GM21423 (cell line): Measurements from ENCODE around the gene PPP1R13L.

Experiments
- ATAC-seq: cut with Tn5 transposase; IDR thresholded peaks from one replicate; pipeline ENCODE4 v1.9.1; 2021; ENCODE audit warnings: mild to moderate bottlenecking, moderate library complexity; ENCODE audit not compliant: unreplicated experiment

Gene PPP1R13L

DNA sequence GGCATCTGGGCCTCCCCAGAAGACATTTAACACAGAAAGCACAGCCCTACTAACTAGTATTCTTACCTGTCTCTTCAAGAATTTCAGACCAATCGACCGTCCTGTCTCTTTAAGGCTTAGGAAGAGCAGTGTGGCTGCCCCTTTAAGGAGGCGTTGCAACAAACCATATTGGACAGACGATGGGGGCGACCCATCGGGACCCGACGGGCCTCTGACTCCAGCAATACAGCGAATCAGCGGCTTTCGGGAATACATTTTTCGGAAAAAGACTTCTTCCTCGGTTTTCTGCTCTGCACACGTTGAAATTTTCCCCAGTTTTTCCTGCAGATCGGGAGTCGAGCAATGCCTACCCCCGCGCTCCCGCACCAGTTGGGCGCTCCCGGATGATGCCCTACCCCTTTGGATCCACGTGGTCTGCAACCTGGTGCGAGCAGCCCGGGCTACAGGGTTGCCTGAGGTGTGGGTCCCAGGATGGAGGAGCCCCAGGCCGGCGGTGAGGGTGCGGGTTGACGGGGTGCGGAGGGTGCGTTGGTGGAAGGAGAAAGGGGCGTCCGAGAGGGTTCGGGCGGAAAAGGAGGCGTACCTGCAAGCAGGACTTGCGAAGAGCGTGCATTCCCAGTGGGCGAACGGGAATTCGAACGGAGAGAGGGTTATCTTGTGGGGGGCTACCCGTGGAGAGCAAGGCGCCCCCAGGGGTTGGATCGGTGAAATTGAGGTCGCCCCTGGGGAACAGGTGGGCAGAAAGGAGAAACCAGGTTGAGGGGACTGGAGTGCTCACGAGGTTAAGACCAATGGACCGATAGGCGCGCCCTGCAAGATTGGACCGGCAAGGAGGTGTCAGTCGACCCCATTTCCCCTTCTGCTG, 1.6 kb upstream of the PPP1R13L start, which contains the start of gene POLR1G:
Gene POLR1G, plus strand, starts transcription at position 419 of the 865 bp plus-strand sequence. Its CDS starts 53 bp downstream, at position 472.
- peak; percentile 63 for ATAC-seq

DNA sequence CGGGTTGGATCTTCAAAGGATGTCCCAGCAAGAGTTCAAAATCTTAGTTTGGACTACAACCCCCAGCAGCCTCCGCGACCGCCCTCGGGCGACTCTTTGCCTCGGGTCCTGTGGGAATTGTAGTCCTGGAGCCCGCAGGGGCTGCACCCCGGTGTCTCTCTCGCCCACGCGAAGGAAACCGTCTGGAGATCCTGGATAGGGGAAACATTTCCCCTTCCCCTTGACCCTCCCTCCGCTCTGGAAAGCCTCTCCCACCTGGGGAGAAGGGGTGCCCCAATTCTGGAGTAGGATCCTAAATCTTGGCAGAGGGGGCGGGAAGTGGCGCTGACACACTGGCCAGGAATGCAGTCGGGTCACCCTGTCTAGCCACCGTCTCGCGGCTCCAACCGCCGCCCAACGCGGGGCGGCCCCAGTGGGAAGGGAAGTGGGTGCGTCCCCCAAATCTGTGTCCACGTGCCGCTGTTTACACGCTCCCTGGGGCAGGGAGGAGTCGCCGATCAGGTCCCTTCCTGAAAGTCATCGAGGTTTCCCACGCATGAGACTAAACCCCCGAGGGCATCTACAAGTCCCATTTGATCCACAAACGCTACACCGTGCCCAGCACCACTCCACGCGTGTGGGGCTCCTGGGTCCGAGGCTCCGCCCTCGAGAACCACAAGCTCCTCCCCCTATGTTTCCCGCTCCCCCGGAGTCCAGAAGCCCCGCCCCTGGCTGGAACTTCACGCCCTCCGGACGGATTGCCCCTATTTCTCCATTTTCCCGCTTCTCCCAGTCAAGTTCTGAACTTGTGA, 761 bp upstream of the PPP1R13L start:
- ATAC-seq, result peak; percentile 41

DNA sequence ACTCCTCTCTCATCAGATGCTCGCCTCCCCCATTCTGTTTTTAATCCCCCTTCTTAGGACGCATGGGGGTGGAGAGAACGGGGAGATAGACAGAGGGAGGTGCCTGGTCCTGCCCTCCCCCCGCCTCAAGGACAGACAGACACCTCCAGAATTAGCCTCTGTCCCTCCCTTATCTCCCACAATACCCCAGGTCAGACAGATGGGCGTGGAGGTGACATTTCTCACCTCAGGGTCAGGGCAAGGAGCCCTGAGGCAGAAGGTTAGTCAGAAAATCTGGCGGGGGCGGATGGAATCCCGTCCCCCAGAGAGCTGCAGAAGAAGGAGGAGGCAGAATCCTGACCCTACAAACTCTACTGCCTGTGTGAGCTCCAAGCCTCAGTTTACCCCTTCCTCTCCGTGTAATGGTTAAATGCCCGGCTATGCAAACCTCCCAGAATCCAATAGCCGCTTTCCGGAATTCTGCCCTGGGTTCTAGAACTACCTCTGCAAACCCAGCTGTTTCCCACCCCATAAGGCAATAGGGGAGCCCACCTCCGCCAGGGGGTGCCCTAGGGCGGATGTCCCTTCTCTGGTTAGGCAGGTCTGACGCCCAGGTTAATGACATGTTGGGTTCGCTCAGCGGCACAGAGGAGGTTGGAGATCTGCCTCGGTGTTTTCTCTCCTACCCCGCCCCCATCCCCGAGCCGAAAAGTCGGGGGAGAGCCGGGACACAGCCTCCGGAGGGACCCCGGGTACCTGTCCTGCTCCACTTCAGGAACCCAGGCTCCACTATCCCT, 900 bp downstream of the PPP1R13L start:
- ATAC-seq, result no peak

DNA sequence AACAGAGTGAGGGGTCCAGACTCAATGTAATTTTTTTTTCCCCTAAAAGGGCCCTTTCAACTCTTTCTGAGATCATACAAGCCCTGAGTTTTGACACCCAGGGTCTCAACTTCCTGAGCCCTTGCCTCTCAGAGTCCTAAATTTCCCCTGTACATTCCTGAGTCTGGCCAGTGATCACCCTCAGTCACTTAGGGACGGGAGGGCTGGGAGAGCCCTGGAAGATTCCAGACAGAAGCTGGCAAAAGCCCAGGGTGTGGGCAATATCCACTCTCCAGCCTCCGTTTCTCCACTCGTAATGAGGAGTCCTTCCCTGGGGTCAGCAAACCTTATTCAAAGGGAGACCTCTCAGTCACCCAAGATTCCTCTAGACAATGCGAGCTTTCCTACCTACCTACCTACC, 1.6 kb downstream of the PPP1R13L start:
- ATAC-seq, result no peak

DNA sequence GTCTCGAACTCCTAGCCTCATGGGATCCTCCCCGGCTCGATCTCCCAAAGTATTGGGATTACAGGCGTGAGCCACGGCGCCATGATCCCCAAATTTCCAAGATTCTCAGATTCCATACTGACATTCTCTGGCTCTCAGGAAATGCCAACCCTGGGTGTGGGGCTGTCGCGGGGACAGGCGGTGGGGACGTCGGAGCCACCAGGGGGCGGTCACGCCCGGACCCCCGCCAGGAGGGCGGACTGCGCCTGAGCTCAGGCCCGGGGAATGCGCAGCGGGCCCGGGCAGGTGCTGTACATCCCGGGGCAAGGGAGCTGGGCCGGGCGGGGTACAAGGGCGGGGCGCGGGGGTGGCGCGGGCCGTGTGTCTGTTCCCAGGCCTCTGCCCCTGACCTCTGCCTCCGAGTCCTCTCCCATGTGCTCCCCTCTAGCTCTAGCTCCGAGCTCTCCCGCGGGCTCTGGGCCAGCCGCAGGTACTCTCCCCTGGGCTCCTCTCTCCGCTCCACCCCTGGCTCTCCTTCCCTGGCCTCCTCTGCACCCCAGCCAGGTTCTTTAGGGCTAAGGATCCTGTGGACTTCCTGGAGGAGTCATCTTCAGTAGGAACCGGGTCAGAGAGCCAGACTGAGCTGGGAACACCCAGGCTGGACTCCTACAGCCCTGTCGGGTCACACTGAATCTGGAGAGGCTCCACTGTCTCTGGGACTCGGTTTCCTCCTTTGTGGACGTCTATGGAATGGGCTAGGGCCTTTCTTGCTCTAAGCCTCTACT, 2.4 kb downstream of the PPP1R13L start:
- no peak for ATAC-seq

DNA sequence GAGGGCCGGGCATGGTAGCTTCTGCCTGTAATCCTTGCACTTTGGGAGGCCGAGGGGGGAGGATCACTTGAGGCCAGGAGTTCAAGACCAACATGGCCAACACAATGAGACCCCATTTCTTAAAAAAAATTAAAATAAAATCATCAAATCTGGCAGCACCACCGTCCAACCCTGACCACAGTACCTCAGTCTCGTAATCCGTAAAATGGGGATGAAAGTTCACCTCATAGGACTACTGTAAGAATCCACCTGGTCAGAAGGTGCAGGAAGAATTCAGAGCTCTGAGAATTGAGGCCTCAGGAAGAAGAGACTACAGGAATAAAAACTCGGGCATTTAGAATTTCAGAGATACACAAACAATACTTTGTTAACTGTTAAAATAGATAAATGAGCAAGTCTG, 3.1 kb downstream of the PPP1R13L start:
- no peak for ATAC-seq

DNA sequence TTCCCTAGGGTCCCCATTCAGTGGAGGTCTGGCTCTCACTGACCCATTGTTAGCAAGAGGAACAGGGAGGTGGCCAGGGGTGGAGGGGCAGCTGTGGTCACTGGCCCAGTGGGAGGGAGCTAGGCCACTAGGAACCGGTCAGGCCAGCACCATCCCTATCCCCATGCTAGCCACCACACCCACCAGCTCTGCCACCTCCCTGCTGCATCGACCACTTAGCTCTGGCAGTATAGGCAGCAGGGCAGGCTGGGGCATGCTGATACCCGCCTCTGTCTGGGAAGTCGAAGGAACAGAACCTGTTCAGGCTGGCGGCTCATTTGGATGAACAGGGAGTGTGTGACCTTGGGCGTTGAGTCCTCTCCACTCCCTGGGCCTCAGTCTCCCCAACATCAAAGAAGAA, 4.7 kb downstream of the PPP1R13L start:
- no peak for ATAC-seq

DNA sequence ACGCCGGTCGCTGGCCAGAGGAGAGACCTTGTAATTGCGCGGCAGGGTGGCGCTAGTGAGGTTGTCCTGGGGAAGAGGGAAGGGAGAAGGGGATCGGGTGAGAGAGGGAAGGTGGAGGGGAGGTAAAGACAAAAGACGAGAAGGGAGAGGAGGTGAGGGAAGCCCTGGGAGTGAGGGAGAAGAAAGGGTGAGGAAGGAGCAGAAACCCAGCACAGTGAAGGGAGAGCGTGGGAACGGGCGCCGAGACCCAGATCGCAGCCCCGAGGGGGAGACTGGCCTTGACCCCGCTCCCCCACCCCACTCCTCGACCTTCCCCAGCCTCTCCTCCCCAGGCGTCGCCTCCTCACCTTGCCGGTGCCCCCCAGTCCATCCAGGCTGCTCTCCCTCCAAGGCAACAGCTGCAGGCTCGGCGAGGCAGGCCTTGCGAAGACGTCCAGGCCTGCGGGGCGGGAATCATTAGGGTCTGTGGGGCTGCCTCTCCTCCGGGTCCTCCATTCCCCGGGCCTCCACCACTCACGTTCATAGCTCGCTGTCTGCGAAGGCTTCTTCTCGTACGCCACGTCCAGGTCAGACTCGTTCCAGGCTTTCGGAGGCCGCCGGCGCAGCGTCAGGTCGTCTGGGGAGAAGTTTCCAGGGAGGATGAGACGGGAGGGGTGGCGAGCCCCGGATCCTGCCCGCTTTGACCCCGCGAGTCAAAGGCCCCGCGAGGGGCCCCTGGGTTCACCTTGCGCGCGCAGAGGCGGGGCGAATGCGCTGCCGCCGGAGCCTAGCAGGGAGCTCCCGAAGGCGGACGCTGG, 8.8 kb downstream of the PPP1R13L start:
- no peak for ATAC-seq

DNA sequence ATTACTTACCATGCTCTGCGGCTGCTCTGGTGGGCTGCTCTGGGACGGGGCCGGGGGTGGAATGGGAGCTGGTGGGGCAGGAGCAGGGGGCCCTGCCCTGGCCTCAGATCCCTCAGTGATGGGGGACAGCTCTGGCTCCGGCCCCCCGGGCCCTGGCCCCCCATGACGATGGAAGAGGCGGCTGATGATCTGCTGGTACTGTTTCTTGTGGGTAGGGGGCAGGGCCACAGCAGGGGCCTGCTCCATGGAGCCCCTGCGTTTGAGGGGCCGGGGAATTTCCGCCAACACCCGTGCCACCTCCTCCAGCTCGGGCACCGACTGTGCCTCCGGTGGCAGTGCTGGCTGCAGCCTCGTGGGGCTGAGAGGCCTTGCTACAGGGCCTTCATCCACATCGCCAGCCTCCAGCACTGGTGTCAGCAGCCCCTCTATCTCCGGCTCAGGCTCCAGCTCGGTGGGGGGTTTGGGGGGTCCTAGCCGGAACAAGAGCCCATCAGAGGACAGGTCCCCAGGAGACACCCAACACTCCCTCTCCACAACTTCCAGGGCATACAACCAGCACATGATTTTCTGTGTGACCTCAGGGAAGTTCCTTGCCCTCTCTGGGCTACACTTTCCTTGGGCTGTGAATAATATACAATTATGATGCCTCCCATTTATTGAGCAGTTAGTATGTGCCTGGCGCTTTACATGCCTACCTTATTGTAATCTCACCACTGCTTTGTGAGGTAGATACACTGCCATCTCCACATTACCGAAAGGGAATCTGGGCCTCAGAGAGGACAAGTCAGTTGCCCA, 12.8 kb downstream of the PPP1R13L start:
- ATAC-seq, result no peak

DNA sequence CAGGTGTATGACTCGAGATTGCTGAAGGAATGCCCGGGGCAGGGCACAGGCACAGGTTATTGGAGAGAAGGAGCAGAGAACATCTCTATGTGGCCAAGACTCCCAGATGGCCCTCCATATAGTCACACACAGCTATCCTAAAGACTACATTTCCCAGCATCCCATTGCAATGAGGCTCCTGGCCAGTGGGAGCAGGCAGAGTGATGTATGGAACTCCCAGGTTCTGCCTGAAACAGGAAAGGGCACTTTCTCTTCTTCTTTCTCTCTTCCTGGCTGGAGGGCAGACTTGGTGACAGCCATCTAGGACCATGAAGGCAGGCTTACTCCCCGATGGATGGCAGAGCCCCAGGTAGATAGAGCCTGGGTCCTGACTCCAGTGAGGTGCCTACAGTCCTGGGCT, 13.5 kb downstream of the PPP1R13L start:
- no peak for ATAC-seq

DNA sequence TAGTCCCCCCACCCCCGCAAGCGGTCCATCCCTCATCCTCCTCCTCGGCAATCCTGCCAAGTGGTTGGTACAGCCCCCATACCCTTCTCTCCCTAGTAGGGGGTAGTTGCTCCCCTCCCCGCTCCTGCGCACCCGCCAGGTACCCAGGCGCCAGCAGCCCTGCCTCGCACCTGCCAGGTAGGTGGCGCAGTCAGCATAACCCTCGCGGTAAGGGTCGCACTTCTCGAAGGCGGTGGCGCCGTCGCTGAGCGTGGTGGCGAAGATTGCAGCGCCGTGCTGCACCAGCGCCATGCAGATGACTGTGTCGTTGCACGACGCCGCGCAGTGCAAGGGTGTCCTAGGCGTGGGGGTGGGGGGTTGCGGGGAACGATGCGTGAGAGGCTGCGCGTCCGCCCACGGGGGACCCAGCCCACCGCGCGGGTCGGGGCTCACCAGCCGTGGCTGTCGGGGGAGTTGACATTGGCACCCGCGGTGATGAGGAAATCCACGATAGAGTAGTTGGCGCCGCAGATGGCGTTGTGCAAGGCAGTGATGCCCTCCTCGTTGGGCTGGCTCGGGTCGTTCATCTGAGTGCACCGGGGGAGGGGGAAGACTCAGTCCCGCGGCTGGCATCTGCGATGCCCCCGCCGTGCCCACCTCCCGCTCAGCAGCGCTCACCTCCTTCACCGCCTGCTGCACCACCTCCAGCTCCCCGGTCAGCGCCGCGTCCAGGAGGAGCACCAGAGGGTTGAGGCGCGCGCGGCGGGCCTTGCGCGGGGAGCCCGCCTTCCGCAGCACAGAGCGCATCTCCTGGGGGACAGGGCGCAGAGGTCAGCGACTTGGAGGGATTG, 19.3 kb downstream of the PPP1R13L start:
- no peak for ATAC-seq

DNA sequence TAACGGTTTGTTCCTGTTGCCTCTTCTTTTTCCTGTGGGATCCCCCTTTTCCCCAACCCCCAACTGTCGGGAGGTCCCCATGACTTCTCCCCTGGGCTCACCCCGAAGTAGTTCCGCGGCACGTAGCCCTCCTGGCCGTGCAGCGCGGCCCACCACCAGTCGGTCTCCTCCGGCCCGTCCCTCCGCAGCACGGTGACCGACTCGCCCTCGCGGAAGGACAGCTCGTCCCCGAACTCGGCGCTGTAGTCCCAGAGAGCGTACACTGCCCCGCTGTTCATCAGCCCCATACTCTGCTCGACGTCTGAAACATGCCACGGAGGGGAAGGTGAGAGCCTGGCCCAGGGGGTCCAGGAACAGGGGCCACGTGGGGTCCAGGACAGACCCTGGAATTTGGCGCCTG, 22.4 kb downstream of the PPP1R13L start:
- ATAC-seq, result no peak

DNA sequence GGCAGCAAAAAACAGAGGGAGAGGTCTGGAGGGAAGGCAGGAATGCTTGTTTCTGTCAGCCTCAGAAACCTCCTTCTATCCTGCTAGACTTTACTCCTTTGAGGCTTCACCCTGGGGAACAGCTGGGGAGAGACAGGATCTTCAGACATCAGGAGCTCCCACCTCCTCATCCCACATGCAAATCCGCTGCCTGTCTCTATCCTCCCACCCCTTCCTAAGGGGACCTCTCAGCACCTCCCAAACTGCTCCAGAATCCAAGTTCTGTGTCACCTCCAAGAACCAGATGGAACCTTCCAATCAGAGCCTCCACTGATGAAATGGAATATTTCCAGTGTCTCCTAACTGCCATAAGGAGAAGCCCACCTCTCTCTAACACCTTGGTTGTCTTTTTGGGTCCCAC, 24.8 kb downstream of the PPP1R13L start:
- no peak for ATAC-seq

DNA sequence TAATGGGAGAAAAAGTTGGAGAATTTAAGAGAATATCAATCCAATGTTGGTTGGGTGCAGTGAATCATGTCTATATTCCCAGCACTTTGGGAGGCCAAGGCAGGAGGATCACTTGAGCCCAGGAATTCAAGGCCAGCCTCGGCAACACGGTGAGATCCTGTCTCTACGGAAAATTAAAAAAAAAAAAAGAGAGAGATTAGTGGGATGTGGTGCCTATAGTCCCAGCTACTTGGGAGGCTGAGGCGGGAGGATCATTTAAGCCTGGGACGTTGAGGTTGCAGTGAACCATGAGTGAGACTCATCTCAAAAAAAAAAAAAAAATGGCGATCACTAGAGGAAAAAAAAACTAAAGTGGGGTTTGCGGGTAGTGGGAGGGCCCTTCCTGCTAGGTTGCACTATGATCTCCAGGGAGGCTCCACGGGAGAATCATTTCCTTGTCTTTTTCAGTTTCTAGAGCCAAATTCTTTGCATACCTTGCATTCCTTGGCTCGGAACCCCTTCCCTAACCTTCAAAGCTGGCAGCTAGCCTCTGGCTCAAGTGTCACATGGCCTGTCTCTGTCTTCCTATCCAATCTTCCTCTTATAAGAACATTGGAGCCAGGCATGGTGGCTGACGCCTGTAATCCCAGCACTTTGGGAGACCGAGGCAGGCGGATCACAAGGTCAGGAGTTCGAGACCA, 28.7 kb downstream of the PPP1R13L start:
- ATAC-seq, result no peak

DNA sequence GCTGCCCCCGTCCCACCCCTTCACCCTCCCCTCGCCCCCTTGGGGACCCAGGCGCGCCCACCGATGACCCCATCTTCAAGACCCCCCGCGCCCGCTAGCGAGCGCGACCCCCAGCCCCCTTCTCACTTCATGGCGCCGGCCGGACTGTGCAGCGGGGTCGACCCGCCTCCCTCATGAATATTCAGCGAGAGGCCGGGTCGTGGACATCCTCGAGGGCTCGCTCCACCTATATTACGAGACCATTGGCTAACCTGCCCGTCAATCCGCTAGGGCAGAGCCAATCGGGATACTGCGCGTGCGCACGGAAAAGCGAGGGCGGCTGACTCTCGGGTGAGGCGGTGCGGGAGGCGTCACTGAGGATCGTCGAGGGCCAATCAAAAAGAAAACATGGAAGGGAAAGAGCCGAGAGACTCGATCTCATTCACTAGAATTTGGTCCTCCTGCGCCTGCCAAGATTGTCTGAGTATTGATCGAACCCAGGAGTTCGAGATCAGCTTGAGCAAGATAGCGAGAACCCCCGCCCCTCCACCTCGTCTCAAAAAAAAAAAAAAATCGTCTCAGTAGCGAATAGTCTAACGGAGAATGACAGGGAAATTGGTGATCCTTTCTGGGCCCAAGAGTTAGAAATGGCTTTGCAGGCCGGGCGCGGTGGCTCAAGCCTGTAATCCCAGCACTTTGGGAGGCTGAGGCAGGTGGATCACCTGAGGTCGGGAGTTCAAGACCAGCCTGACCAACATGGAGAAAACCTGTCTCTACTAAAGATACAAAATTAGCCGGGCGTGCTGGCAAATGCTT, 34.3 kb downstream of the PPP1R13L start, which contains the start of gene ERCC2:
Gene ERCC2, minus strand, starts transcription at position 164 of the 795 bp plus-strand sequence. Its CDS starts 33 bp downstream, at position 131.
- peak; percentile 94 for ATAC-seq

DNA sequence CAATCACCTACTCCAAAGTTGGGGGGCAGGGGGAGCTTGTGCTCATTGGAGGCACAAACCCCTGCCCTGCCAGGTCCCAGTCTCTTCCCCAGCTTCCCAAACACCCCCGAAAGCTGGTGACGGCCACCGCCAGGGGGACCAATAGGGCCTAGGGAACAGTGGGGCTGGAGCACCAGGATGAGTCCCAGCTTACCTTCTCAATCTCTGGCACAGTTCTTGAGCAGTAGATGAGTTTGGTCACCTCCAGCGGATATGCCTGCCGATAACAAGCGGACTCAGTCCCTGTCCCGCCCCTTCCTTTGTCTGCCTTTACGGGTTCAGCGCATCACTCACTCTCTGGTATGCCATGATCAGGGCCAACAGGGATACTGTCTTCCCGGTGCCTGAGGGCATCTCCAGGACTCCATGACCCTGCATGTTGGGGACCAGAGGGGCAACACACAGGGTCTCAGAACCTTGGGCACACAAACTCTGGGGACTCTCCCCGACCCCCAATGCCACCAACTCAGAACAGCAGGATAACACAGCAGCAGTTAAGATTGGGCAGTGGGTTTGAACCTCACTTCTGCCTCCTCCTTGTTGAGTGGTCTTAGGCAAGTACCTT, 36.0 kb downstream of the PPP1R13L start:
- ATAC-seq, result no peak
